ENCODE data around the gene RPP40.

GRCh38 chr6:4961322-4962168, 42.3 kb downstream of the RPP40 start:
- TF ChIP-seq CTCF (IDR thresholded peaks at IDR 0.05) (no peak), POLR2A (IDR thresholded peaks at IDR 0.05) (no peak)
